HG02938 (cell line): ENCODE results near the gene IER3IP1.
A peak's percentile ranks its signal among the peaks of the same experiment; 100 is the strongest.
"Not testable (repeated sequence)": the region's sequence is repeated elsewhere in the genome, so short reads cannot be mapped to it uniquely, and the experiment has no call there.

Experiments
- ATAC-seq: cut with Tn5 transposase; IDR thresholded peaks from one replicate; pipeline ENCODE4 v1.9.1; 2021; ENCODE audit warnings: mild to moderate bottlenecking, moderate library complexity; ENCODE audit not compliant: unreplicated experiment

IER3IP1 gene

DNA sequence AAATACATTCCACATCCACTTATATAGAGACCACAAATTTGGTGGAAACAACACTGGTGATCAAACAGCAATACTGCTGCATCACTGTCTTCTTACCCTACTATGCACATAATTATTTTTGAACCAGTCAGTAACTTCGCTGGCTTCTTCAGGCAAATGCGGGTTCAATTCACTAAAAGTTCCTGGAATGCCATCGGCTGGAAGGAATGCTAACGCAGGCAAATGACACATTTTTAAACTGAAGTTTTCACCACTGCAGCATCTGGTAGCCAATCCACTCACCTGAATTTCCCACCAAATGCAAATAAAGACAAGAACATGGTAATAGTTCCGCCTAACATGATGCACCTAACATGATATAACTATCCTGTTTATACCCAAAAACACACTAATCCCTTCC lies 15.9 kb downstream of the IER3IP1 start:
- no peak for ATAC-seq

- not testable (repeated sequence) for ATAC-seq
Observed at GRCh38 chr18:47158404-47158803, 17.8 kb downstream of the IER3IP1 start.

DNA sequence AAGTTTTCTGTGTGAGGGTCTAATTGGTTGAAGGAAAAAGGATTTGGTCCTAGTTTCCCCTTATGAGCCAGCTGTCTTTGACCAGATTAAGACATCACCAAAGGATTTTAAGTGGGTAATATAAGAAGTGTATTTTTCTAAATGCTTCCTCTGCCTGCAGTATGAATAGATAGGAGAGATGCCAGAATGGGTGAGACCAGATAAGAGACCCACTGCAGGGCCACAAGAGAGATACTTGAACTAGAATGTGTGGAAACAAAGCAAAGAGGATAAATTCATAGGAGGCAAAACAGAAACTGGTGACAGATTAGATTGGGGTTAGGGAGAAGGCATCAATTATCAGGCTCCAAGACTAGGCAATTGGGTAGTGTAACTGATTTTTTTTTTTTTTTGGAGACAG lies 24.7 kb downstream of the IER3IP1 start:
- ATAC-seq = no peak

GRCh38 chr18:47150824-47151366 lies 25.3 kb downstream of the IER3IP1 start:
- peak; percentile 6 for ATAC-seq

- peak; percentile 66 for ATAC-seq
Observed at GRCh38 chr18:47150029-47150823, 25.9 kb downstream of the IER3IP1 start, which contains the start of gene HDHD2. HDHD2 (minus strand) TSS chr18:47150500; CDS start chr18:47136439, 14,061 bp downstream.

- ATAC-seq = no peak
Observed at GRCh38 chr18:47149457-47150028, 26.6 kb downstream of the IER3IP1 start.

- ATAC-seq = no peak
Observed at GRCh38 chr18:47146206-47146605, 30.0 kb downstream of the IER3IP1 start.

GRCh38 chr18:47143899-47144485 lies 32.2 kb downstream of the IER3IP1 start:
- ATAC-seq = no peak

- no peak for ATAC-seq
Observed at GRCh38 chr18:47143153-47143552, 33.0 kb downstream of the IER3IP1 start.

DNA sequence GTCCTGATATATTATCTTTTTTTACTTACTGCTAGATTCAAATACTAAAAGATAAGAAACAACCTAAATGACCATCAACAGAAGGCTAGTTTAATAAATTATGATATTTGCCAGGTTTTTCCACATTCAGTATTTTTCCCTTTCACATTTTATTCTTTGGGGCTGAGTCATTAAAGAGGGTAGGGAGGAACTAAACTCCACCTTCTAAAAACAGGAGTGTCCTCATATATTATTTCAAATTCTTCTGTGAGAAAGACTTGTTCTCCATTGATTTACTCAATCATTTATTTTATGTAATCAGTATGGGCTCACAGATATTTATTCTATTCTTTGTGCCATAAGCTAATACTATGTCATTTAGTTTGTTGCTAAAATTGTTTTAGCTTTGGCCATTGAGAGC lies 34.9 kb downstream of the IER3IP1 start:
- ATAC-seq = no peak

- no peak for ATAC-seq
Observed at GRCh38 chr18:47121146-47121545, 55.0 kb downstream of the IER3IP1 start.

GRCh38 chr18:47120428-47120827 lies 55.7 kb downstream of the IER3IP1 start:
- ATAC-seq = peak; percentile 95

DNA sequence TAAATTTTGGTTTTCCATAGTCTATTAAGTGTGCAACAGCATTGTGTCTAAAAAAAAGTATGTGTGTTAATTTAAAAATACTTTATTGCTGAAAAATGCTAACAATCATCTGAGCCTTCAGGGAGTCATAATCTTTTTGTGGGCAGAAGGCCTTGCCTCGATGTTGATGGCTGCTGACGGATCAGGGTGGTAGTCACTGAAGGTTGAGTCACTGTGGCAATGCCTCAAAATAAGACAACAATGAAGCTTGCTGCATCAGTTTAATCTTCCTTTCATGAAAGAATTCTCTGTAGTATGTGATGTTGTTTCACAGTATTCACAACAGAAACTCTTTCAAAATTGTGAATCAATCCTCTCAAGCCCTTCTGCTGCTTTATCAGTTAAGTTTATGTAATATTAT lies 57.2 kb downstream of the IER3IP1 start:
- ATAC-seq = no peak

DNA sequence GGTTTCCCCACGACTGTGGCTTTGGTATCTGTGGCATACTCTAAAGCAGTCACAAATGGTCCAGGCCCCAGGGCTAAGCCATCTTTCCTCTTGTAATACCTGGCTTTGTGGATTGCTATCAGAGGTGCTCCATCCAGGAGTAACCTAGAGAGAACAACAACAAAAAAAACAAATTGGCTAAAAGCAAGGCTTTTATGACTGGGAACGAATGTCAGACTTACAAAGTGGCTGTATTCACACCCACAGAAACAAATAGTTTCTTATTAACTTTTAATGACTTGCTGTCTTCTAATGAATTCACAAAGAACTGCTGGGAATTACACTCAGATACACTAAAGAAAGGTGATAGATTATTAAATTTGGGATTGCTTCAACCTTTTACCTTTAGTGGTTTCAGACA lies 61.0 kb downstream of the IER3IP1 start:
- ATAC-seq = no peak

DNA sequence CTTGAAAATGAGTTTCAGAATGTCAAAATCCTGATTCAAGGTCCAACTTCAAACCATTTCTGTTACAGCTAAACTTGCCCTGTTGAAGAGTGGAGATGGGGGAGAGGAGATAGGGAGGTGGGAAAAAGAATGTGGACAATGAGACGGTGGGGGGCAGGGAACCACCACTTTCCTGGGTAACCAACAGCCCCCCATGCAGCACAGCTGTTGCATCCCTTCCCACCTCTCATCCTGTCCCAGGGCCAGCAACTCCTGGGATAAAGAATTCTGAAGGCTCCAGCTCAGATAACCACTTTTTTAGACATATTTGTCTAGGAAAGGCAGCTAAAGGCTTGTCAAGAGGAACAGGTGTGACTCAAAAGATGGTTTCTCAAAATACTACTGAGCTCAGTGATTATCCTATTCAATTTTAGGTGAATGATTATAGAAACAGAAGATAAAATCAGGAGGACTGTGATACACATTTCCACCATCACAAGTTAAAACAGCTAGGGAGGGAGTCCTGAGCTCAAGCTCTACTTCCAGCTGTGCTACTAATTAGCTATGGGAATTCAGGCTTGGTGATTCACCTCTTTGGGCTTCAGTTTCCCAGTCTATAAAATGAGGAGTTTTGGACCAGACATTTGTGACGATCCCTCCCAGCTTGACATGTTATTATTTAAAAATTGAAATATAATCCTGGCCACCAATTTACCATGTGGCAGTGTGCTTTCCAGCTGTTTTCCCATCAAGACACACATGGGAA lies 62.2 kb downstream of the IER3IP1 start:
- ATAC-seq = no peak

DNA sequence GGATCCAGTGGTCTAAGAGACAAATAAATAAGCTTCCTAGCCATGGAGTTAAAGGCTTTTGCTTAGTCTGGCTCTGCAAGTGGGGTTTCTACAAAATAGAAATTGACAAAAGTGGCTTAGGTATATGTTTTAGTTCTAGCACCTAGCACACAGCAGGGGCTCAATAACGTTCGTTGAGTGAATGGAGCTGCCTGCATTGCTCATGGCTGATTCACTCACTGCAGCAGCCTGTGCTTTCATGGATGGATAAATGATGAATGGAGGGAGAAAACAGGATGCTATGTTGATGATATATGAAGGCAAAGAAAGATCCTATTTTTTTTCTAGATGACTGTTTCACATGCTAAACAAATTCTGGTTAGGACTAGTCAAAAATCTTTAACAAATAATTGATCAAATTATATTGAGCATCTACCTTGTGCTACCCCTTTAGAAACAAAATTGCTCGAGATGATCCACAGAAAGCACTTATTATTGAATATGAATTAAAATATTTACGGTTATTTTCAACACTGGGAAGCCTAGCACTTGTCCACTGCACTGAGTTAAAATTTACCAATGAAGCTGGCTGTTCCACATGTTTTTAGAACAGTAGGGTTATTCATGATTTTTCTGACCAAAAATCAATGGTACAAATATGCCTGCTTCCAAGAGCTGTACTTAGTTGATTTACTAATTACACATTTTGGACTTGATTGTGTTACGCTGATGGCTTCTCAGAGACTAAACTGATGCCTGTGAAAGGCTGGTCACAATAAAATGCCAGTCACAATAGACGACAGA lies 65.5 kb downstream of the IER3IP1 start:
- ATAC-seq = no peak

GRCh38 chr18:47109720-47110119 lies 66.4 kb downstream of the IER3IP1 start:
- no peak for ATAC-seq

- no peak for ATAC-seq
Observed at GRCh38 chr18:47108998-47109405, 67.2 kb downstream of the IER3IP1 start.

DNA sequence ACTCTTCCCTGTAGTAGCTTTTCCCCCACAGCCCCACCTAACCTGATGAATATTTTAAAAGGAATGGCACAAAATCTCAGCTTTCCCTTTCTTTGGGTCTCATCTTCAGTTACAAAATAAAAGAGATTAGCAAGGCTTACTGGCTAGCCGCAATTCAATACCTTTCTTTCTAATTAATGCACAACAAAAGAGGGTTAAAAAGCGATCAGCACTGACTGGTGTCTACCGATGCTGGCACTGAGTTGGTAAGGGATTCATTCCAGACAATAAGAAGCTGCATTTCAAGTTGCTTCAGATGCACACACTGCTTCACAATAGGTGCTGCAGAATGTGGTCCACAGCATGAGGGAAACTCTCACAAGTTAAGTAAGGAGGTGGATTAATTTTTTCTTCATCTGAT lies 67.8 kb downstream of the IER3IP1 start:
- no peak for ATAC-seq
